GM12801 (cell line): ENCODE data around the gene PTPN7.

Experiments
- CTCF ChIP-seq: IDR thresholded peaks from one replicate; pipeline ENCODE4 v1.5.1; 2011; ENCODE audit warnings: control low read depth; ENCODE audit not compliant: insufficient read length; ENCODE audit errors: extremely low read depth

The PTPN7 gene

GRCh38 chr1:202126426-202126825 lies 34.0 kb downstream of the PTPN7 start:
- no peak for TF ChIP-seq CTCF

- TF ChIP-seq CTCF = no peak
These were observed 34.8 kb downstream of the PTPN7 start for GRCh38 chr1:202125611-202126010.

- TF ChIP-seq CTCF = no peak
These were observed 36.3 kb downstream of the PTPN7 start for GRCh38 chr1:202124142-202124541.

GRCh38 chr1:202123336-202123813 lies 37.0 kb downstream of the PTPN7 start:
- no peak for TF ChIP-seq CTCF

GRCh38 chr1:202122639-202123335 lies 37.6 kb downstream of the PTPN7 start, which contains the start of gene GPR37L1:
GPR37L1 (plus strand) TSS chr1:202122917; CDS start chr1:202122964, 47 bp downstream.
- no peak for TF ChIP-seq CTCF

GRCh38 chr1:202121006-202121405 lies 39.4 kb downstream of the PTPN7 start:
- no peak for TF ChIP-seq CTCF

- TF ChIP-seq CTCF = no peak
These were observed 42.5 kb downstream of the PTPN7 start for GRCh38 chr1:202117898-202118371.
